Gastrocnemius medialis (tissue), 4 donors: ENCODE measurements around the gene MYCBP2.

ENCODE experiments used
- CTCF ChIP-seq, 5 experiments: fragments of 450-650 bp in 3 of 5; fragments of 200-600 bp in 2 of 5; sonication (generic) in 2 of 5; IDR thresholded peaks in 4 of 5; conservative IDR thresholded peaks in 1 of 5; 1 replicate in 4 of 5; 2 replicates in 1 of 5; pipeline ENCODE4 v1.5.1; 2016 to 2019; ENCODE audit warnings: antibody characterized with exemption in 5 of 5, mild to moderate bottlenecking in 3 of 5, moderate library complexity in 3 of 5
- POLR2A ChIP-seq, 2 donors: fragments of 450-650 bp; IDR thresholded peaks; one replicate each; pipeline ENCODE4 v1.6.1; 2017; ENCODE audit warnings: antibody characterized with exemption in 2 of 2, mild to moderate bottlenecking in 2 of 2, moderate library complexity in 2 of 2

GRCh38 chr13:77374786-77375185, 47.9 kb upstream of the MYCBP2 start:
- no peak for TF ChIP-seq CTCF (IDR thresholded peaks at IDR 0.05 in 4 of 5, conservative IDR thresholded peaks at IDR 0.05 in 1 of 5)
- no peak for TF ChIP-seq POLR2A (IDR thresholded peaks at IDR 0.05)
